Measurements from ENCODE around the gene PHACTR1. TPM values are rescaled to one million over a fixed set of nuclear protein-coding genes. Genes with fewer than 3 reads are reported as not detected.
"Not testable (repeated sequence)": the region's sequence is repeated elsewhere in the genome, so short reads cannot be mapped to it uniquely, and the experiment has no call there.

Gene PHACTR1
- 28.1 TPM for total RNA-seq

DNA sequence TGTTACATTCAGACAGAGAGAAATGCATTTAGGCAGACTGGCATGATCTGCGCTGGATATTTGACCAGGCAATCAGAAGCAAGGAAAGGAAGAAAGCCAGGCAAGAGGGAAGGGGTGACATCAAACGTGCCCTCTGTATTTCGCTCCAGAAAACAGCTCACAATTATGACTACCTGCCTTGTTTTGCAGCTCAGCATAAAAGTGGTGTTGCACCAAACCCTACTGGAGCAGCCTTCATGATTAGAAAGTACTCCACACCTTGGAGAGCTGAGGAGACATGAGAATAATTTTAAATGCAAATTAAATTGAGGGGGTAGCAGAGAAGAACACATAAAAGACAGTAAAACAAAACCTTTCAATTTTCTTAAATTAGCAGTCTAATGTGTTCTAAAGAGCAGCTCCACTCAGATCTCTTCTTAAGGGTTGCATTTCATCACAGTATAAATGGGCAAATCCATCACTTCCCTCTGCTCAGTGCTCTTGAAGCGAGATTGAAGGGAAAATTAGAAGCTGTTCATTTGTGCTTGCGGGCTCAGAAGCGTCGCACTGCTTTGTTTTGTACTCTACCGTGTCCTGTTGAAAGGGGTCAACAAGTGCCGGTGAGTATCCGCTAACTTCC lies at the start of gene PHACTR1:
TSS of gene PHACTR1 (plus strand) at position 470 of the 619 bp plus-strand sequence.
- no peak for DNase-seq (ENCODE audit: low spot score in 2 of 2)
- FAIRE-seq = no peak

DNA sequence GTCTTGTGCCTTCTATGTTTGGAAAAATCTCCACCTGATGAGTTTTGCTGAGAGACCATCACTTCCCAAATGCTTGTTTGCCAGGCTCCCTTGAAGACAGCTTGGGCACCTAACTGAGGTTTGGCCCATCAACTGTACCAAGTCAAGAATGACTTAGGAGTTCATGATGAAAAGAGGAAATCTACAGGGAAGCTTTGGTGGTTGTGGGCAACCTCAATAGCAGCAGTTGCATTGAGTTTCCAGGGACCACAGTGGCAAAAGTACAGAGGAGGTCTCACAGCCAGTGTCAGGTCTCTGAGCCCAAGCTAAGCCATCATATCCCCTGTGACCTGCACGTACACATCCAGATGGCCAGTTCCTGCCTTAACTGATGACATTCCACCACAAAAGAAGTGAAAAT lies 49.7 kb upstream of the PHACTR1 start:
- no peak for FAIRE-seq
- no peak for DNase-seq (ENCODE audit: low spot score in 2 of 2)

DNA sequence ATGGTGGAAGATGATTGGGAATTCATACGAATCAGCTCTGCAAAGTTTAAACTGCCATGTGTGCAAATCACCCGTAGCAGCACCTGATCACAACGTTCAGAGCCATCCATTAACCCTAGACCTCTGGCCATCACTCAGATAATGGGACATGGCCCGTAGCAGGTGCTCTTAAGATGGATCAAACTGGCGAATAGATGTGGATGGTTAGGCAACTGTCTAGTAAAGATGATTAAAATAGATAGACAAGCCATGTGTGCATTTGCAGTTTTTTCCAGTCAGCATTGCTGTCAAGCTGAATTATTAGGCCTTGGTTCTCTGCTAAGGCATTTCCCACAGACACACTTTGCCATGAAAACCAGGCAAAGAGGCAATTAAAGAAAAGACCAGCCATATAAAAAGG lies 40.6 kb upstream of the PHACTR1 start:
- DNase-seq (ENCODE audit: low spot score in 2 of 2) = no peak
- no peak for FAIRE-seq

DNA sequence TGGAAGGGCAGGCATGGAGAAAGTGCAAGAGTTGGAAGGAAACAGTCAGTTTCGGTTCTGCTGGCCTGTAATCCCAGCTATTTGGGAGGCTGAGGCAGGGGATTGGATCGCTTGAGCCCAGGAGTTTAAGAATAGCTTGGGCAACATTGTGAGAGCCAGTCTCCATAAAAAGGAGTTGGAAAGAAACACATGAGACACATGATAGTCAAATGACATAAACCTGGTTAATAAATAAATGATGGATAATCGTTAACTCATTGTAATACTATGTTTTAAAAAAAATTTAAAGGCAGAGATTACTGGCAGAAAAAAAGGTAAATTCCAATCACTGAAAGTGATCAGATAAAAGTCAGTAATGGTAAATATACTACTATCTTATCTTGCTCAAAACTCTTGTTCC lies 37.2 kb upstream of the PHACTR1 start:
- DNase-seq (ENCODE audit: low spot score in 2 of 2) (no peak), FAIRE-seq (no peak)

DNA sequence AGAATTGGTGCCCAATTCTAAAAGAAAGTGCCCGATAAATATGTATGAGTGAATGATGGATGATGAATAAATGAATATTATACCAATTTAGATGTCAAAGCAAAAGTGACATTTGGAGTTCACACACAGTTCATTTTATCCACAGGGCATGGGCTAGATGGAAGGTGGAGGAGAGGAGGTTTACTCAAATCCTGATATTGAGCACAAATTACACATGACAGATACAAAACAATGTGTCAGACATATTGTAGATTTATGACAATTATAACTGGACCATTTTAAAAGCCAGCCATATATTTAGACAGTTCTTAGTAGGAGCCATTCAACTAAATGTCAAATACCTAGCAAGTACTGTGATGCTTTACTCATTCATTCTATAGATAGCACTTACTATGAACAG lies 23.4 kb upstream of the PHACTR1 start:
- no peak for FAIRE-seq
- DNase-seq (ENCODE audit: low spot score in 2 of 2) = no peak

DNA sequence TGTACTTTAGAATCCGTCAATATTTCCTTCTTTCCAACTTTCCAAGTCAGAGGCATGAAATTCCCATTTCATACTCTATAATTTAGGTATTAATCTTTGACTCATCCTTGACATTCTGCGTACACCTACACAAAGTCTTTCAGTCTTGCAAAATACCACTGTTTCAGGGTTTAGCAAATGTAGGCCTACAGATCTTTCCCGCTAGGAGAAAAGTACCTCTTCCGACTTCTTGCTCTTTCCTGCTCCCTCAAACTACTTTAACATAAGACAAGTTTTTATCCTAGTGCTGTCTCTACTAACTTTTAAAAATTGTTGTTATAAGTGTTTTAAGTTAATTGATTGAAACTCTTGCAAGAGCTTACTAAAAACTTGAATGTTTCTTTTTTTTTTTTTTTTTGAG lies 18.3 kb upstream of the PHACTR1 start:
- DNase-seq (ENCODE audit: low spot score in 2 of 2) (no peak), FAIRE-seq (no peak)

DNA sequence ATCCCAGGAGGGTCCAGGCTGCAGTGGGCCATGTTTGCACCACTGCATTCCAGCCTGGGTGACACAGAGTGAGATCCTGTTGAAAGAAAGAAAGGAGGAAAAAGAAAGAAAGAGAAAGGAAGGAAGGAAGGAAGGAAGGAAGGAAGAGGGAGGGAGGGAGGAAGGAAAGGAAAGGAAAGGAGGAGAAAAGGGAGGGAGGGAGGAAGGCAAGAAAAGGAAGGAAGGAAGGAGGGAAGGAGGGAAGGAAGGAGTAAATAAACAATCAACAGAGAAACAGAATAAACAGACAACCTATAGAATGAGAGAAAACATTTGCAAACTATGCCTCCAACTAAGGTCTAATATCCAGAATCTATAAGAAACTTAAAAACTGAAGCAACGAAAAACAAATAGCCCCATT lies 11.6 kb upstream of the PHACTR1 start:
- no peak for DNase-seq (ENCODE audit: low spot score in 2 of 2)
- FAIRE-seq = no peak

DNA sequence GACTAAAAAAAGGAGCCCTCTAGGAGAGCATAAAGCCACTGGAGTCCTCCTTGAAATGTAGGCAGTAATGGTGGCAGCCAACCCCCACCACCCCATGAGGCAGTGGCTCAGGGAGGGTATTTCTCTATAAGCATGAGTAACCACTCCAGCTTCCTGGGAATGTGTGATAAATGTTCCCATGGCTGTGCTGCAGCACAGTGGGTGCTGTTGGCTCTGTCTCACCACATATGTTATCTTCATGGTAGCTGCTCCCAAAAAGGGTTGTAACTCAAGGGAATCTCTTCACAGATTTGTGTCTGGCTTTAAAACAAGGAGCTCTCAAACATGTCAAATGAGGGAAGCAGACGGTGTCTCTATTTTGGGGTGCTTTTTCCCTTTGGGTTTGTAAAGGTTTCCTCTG lies 7.5 kb upstream of the PHACTR1 start:
- DNase-seq (ENCODE audit: low spot score in 2 of 2) = no peak

DNA sequence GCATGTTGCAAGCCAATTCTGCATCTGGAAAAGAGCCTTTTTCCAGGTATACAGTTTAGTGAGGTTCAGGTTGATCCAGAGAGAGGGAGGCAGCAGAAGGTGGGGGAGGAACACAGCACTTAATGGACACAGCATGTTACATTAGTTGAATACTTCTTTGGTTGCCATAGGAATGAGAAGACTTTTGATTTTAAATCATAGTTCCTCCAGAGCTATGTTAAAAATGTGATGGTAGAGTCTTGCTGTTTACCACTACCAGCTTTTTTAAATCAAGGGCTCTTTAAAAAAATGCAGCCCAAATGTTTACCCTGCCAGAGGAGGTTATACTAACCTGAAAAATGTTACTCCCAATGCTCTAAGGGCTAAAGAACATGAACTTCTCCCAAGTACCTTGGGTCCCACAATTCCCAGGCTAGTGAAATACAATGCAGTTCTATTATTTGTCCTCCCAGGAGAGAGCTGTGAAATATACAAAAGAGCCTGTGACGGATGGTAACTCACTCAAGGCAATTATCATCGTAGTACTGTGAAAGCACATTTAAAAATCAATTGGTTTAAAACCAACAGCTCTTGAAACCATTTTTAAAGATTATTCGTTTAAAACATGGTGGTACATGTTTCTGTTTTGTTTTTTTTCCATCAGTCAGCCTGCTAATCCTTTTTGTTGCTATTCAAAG lies 6.9 kb upstream of the PHACTR1 start:
- DNase-seq (ENCODE audit: low spot score in 2 of 2) (no peak), FAIRE-seq (no peak)

More for the DNA sequence above, 7.5 kb upstream of the PHACTR1 start:
- FAIRE-seq = no peak

DNA sequence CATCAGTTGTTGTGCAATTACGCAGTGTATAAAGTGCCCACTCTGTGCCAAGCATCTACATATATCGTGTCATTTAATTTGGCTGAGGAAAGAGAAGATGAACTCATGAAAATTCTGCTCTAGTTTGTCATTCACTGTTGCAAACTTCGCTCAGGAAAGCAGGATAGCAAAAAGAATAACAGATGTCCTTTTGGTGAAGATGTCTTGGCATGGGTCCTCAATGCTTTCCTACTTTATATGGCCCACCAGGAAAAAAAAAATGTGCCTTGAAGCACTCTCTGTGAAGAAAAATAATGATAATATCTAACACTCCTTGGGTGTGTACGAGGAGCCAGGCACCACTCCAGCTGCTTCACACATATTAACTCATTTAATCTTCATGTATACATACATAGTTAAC lies 5.6 kb upstream of the PHACTR1 start:
- no peak for FAIRE-seq
- DNase-seq (ENCODE audit: low spot score in 2 of 2) = no peak

DNA sequence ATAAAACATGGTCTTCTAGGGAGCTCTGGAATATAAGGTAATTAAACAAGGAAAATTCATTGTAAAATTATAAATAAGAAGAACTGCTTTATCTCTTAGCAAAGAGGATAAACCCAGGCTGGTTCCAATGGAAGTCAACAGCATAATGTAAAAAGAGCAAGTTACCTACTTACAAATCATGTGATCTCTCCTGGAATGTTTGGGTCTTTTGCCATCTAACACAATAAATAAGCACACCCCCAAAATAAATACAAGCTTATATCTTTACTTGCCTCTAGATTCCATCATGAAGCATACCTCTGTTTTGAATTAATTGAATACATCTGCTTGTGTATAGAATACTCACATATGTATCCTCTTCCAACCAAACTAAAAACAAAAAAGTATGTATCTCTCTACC lies 2.5 kb upstream of the PHACTR1 start:
- no peak for DNase-seq (ENCODE audit: low spot score in 2 of 2)
- no peak for FAIRE-seq

DNA sequence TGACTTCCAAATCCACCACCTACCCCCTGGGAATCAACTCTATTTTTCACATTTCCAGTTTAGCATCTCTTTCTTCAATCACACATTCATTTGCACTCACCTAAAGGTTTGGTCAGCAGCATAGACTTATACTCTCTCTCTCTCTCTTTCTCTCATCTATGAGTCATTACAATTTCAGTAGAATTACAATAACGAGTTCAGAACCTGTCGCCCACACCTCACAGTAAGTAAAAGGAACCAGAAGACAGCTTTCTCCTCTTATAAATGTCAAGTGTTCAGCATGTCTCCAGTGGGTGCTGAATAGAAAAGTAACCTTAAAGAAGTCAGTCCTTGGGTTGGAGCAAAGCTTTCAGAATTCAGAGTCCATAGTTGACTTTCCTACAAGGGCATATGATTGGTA lies 1.1 kb upstream of the PHACTR1 start:
- no peak for DNase-seq (ENCODE audit: low spot score in 2 of 2)
- no peak for FAIRE-seq

DNA sequence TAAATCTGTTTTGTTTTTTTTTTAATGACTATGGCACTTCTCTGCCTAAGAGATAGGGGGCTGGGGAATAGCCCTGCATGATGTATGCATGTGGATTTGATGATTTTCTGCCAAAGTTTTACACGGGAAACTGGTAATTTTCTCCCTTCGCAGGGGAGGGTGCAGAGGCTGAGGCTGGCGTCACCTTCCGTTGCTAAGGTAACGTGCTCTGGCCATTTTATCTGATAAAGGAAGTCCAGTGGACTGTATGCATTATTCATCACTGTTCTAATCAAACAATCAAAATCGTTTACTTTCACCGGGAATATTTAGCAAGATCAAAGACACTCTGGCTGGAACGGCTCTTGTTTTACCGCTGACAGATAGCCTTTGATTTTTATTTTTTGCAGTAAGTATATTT lies 789 bp downstream of the PHACTR1 start:
- DNase-seq (ENCODE audit: low spot score in 2 of 2) = no peak
- no peak for FAIRE-seq

DNA sequence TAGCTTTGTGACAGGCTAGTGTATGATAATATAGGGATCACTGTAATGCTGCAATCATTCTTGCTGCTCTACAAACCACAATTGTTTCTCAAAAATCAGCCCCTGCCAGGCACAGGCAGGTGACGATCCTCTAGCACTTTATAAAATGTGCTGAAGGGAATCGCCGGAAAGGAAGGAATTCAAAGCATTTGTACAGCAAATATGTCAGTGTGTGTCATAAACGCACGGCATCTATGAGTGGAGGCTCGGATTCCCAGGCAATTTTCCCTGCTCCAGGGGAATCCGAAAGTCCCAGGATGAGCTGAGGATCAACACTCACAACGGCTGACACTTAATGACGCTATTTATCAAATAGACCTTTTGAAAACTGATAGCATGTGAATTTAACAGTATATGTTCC lies 1.4 kb downstream of the PHACTR1 start:
- no peak for DNase-seq (ENCODE audit: low spot score in 2 of 2)
- FAIRE-seq = no peak

DNA sequence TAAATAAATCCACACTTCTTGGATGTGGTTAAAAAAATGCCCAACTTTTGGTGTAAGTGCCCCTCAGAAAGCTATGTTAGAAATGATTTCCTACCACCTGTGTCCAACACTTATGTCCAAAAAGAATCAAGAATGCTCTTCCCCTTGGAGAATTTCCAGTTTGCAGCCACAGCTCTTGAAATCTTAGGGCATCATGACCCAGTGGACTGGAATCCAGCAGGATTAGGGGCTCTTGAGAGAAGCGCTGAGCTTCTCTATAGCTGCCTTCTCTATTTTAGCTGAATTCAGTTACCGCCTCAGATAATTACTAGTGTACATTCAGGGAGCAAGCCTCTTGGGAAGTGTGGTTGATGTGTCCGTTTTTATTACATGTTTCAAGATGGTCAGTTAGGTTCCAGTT lies 2.5 kb downstream of the PHACTR1 start:
- DNase-seq (ENCODE audit: low spot score in 2 of 2) = no peak
- no peak for FAIRE-seq

DNA sequence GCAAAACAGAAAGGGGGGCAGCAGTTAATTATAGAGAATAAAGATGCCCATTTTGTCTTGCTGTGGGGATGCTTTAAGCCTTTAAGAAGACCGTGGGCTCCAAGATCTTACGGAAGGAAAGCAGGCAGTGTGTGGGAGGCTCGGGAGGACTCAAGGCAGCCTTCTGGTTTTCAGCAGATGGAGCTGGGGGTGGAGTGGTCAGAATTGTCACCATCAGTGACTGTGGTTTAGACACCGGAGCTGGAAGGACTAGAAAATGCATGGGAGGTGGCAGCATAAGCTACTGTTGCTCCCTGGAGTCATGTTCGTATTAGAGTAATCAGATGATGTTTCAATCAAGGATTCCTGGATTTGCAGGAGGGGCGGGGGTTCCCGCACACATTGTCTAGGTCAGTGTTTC lies 3.7 kb downstream of the PHACTR1 start:
- DNase-seq (ENCODE audit: low spot score in 2 of 2) = no peak

DNA sequence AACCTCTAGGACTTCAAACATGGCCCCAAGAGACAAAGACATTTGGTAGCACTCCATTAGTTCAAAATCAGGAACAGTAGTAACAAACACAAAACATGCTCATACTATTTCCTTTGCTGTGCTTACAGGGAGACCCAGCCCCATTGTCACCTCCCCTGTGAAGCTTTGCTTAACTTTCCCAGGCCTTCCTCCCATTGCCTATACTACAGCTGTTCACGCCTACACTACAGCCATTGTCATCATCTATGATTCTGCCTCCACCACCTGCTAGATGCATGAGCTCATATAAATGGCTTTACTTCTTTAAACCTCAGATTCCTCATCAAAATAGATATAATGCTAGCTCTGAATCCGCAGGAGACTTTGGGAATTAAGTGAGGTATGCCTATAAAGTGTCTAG lies 8.7 kb downstream of the PHACTR1 start:
- FAIRE-seq = no peak
- no peak for DNase-seq (ENCODE audit: low spot score in 2 of 2)

More for the DNA sequence above, 3.7 kb downstream of the PHACTR1 start:
- FAIRE-seq = no peak

DNA sequence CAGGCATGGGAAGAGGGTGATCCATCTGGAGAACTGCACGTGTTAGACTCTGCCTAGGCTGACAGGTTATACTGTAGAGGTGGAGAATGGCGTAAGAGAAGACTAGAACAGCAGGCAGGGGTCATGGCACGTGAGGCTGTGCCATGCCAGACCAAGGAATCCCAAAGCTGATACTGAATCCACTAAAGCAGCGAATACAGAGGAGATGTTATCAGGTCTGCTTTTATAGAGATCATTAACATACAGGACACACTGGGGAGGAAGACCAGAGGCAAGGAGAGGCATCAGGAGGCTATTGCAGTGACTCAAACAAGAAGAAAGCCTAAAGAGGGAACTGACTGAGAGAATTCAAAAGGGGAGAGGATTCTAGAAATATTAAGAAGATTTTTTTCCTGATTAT lies 12.9 kb downstream of the PHACTR1 start:
- DNase-seq (ENCODE audit: low spot score in 2 of 2) = no peak
- no peak for FAIRE-seq

DNA sequence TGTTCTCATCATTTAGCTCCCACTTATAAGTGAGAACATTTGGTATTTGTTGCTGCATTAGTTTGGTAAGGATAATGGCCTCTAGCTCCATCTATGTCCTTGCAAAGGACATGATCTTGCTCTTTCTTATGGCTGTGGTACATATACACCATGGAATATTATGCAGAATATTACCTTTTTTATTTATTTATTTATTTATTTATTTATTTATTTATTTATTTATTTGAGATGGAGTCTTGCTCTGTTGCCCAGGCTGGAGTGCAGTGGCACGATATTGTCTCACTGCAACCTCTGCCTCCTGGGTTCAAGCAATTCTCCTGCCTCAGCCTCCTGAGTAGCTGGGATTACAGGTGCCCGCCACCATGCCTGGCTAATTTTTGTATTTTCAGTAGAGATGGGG lies 14.2 kb downstream of the PHACTR1 start:
- DNase-seq (ENCODE audit: low spot score in 2 of 2); FAIRE-seq: not testable (repeated sequence)

DNA sequence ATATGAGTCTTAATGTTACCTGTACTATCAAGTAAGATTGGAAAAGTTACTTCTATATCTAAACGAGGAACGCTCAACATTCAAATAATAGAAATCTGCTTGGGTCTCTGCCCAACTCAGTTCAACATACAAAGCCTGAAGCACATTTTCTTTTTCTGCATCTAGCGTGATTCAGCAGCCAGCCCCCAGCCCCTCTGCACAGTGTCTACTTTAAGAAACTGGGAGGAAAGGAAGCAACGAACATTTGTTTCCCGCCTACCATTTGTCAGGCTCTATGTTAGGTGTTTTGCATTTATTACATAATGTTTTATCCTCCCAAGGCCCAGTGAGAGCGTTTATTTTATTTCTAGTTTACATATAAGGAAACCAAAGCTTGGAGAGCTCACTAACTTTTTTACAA lies 17.3 kb downstream of the PHACTR1 start:
- no peak for FAIRE-seq
- DNase-seq (ENCODE audit: low spot score in 2 of 2) = no peak

DNA sequence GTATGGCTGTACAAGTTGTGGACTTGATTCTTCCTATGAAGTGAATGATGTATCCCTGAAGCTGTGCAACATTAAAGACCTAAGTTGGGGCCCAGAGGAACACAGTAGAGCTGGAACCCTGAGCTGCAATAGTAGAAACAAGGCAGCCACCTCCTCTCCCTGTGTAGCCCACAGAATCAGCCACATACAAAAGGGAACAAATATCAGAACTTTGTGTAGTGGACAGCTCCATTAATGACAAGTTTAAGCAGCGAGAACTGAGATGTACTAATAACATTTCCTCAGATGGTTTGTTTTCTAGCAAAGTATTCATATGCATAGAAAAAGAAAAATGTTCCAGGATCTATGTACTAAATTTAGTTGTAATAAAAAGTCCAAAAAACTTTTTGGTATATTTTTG lies 19.2 kb downstream of the PHACTR1 start:
- DNase-seq (ENCODE audit: low spot score in 2 of 2) (no peak), FAIRE-seq (no peak)

DNA sequence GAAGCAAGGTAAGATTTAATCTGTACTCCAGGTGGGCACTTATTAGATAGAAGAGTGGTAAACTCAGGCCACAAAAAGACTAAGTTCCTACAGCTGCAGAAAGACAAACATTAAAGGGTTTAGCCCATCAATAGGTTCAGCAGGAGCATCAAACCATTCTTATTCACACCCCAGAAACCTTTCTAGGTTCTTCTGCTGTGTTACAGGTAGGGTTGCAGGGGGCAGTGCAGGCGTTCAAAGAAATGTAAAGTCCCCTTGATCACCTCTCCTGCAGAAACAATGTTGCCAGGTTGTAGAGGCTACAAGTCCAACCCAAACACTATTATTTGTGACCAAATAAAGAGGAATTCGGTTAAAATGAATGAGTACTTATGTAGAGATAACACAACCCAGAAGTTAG lies 31.8 kb downstream of the PHACTR1 start:
- no peak for DNase-seq (ENCODE audit: low spot score in 2 of 2)
- FAIRE-seq = no peak
